ENCODE results near the gene NME7.

Gene NME7

GRCh38 chr1:169196581-169196980, 171.0 kb downstream of the NME7 start:
- H3K9me2 ChIP-seq (ENCODE audit: low read depth, low read length): no peaks in the 10 kb centered on the region
- peaks cover 4% of the 10 kb centered on the region; the same call in 1 of the 2 replicates for H3K9me3 ChIP-seq (ENCODE audit: low read length)

GRCh38 chr1:169196161-169196560, 171.4 kb downstream of the NME7 start:
- Histone ChIP-seq H3K36me3 (ENCODE audit: insufficient read depth, low read length) (no peaks in the 10 kb centered on the region), H3K27me3 (ENCODE audit: insufficient read depth, low read length) (no peaks in the 10 kb centered on the region), H3K79me2 (ENCODE audit: insufficient read depth, low read length) (no peaks in the 10 kb centered on the region), H3K4me1 (ENCODE audit: insufficient read depth, low read length, severe bottlenecking) (no peaks in the 10 kb centered on the region), H3K9ac (ENCODE audit: low read length) (no peak overlapping the region), H3K9me3 (ENCODE audit: low read length) (peaks cover 4% of the 10 kb centered on the region; the same call in 1 of the 2 replicates), H3K4me3 (ENCODE audit: low read depth, low read length, poor library complexity, severe bottlenecking) (no peak overlapping the region), H3K9me2 (ENCODE audit: low read depth, low read length) (no peaks in the 10 kb centered on the region), H2AFZ (ENCODE audit: low read length) (no peak overlapping the region), H3F3A (ENCODE audit: insufficient read depth, low read length) (no peaks in the 10 kb centered on the region), H3K4me2 (ENCODE audit: low read length) (no peak overlapping the region), H4K20me1 (ENCODE audit: insufficient read depth, low read length) (no peaks in the 10 kb centered on the region), H3K27ac (ENCODE audit: low read depth, low read length, poor library complexity, severe bottlenecking) (no peak overlapping the region)
- TF ChIP-seq EZH2 (IDR thresholded peaks at IDR 0.05; ENCODE audit: borderline replicate concordance, low read length): no peak
- TF ChIP-seq, protein P1, sequence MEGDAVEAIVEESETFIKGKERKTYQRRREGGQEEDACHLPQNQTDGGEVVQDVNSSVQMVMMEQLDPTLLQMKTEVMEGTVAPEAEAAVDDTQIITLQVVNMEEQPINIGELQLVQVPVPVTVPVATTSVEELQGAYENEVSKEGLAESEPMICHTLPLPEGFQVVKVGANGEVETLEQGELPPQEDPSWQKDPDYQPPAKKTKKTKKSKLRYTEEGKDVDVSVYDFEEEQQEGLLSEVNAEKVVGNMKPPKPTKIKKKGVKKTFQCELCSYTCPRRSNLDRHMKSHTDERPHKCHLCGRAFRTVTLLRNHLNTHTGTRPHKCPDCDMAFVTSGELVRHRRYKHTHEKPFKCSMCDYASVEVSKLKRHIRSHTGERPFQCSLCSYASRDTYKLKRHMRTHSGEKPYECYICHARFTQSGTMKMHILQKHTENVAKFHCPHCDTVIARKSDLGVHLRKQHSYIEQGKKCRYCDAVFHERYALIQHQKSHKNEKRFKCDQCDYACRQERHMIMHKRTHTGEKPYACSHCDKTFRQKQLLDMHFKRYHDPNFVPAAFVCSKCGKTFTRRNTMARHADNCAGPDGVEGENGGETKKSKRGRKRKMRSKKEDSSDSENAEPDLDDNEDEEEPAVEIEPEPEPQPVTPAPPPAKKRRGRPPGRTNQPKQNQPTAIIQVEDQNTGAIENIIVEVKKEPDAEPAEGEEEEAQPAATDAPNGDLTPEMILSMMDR (IDR thresholded peaks at IDR 0.05; ENCODE audit: low read length): no peak

More at GRCh38 chr1:169196581-169196980, 171.0 kb downstream of the NME7 start:
- no peak overlapping the region for H3K4me2 ChIP-seq (ENCODE audit: low read length)
- H3K27me3 ChIP-seq (ENCODE audit: insufficient read depth, low read length): no peaks in the 10 kb centered on the region
- H3F3A ChIP-seq (ENCODE audit: insufficient read depth, low read length): no peaks in the 10 kb centered on the region
- no peak overlapping the region for H3K27ac ChIP-seq (ENCODE audit: low read depth, low read length, poor library complexity, severe bottlenecking)
- no peak overlapping the region for H3K4me3 ChIP-seq (ENCODE audit: low read depth, low read length, poor library complexity, severe bottlenecking)
- H3K36me3 ChIP-seq (ENCODE audit: insufficient read depth, low read length): no peaks in the 10 kb centered on the region
- no peak overlapping the region for H3K9ac ChIP-seq (ENCODE audit: low read length)
- H4K20me1 ChIP-seq (ENCODE audit: insufficient read depth, low read length): no peaks in the 10 kb centered on the region
- H2AFZ ChIP-seq (ENCODE audit: low read length): no peak overlapping the region
- no peaks in the 10 kb centered on the region for H3K4me1 ChIP-seq (ENCODE audit: insufficient read depth, low read length, severe bottlenecking)
- no peaks in the 10 kb centered on the region for H3K79me2 ChIP-seq (ENCODE audit: insufficient read depth, low read length)
- TF ChIP-seq EZH2 (IDR thresholded peaks at IDR 0.05; ENCODE audit: borderline replicate concordance, low read length): no peak
- TF ChIP-seq, protein P1 (IDR thresholded peaks at IDR 0.05; ENCODE audit: low read length): no peak

- H2AFZ ChIP-seq (ENCODE audit: low read length): no peak overlapping the region
- H3F3A ChIP-seq (ENCODE audit: insufficient read depth, low read length): no peaks in the 10 kb centered on the region
- H3K9ac ChIP-seq (ENCODE audit: low read length): no peak overlapping the region
- H3K4me2 ChIP-seq (ENCODE audit: low read length): no peak overlapping the region
- TF ChIP-seq EZH2 (IDR thresholded peaks at IDR 0.05; ENCODE audit: borderline replicate concordance, low read length): no peak
- TF ChIP-seq, protein P1 (IDR thresholded peaks at IDR 0.05; ENCODE audit: low read length): no peak
- no peak overlapping the region for H3K27ac ChIP-seq (ENCODE audit: low read depth, low read length, poor library complexity, severe bottlenecking)
- H3K4me3 ChIP-seq (ENCODE audit: low read depth, low read length, poor library complexity, severe bottlenecking): no peak overlapping the region
- H3K4me1 ChIP-seq (ENCODE audit: insufficient read depth, low read length, severe bottlenecking): no peaks in the 10 kb centered on the region
- no peaks in the 10 kb centered on the region for H3K9me2 ChIP-seq (ENCODE audit: low read depth, low read length)
- H3K9me3 ChIP-seq (ENCODE audit: low read length): peaks cover 4% of the 10 kb centered on the region; the same call in 1 of the 2 replicates
- no peaks in the 10 kb centered on the region for H3K36me3 ChIP-seq (ENCODE audit: insufficient read depth, low read length)
- no peaks in the 10 kb centered on the region for H3K27me3 ChIP-seq (ENCODE audit: insufficient read depth, low read length)
- H3K79me2 ChIP-seq (ENCODE audit: insufficient read depth, low read length): no peaks in the 10 kb centered on the region
- no peaks in the 10 kb centered on the region for H4K20me1 ChIP-seq (ENCODE audit: insufficient read depth, low read length)
Measured at GRCh38 chr1:169193191-169193850, 174.3 kb downstream of the NME7 start.

Data from OCI-LY1 (cell line).